Fibroblast of pulmonary artery (primary cell): ENCODE measurements around the gene COL8A1.
A peak's percentile ranks its signal among the peaks of the same experiment; 100 is the strongest.
"Not testable (repeated sequence)": the region's sequence is repeated elsewhere in the genome, so short reads cannot be mapped to it uniquely, and the experiment has no call there.

Experiments
- DNase-seq: peaks from one replicate; pipeline ENCODE4 v3.0.0-alpha.2; 2010; ENCODE audit warnings: low read depth
- H3K4me3 ChIP-seq: replicated peaks from 2 replicates; pipeline ENCODE4 v1.5.1; 2011; ENCODE audit warnings: low read depth, mild to moderate bottlenecking, control low read depth, low read length, moderate library complexity
- CTCF ChIP-seq: IDR thresholded peaks from 2 replicates; pipeline ENCODE4 v1.5.1; 2011; ENCODE audit warnings: mild to moderate bottlenecking, control low read depth, low read length, inconsistent platforms; ENCODE audit errors: missing control alignments

Gene COL8A1

GRCh38 chr3:99638167-99638948 lies at the start of gene COL8A1:
Gene COL8A1, plus strand, starts transcription at chr3:99638594. Its CDS starts 152,089 bp downstream, at chr3:99790683.
- no peak for TF ChIP-seq CTCF
- H3K4me3 ChIP-seq = peak within 1 kb of the TSS; percentile 72
- DNase-seq = peak; percentile 77

GRCh38 chr3:99589168-99589567 lies 49.2 kb upstream of the COL8A1 start:
- DNase-seq, H3K4me3 ChIP-seq: not testable (repeated sequence)

- TF ChIP-seq CTCF = no peak
- no peak for DNase-seq
- H3K4me3 ChIP-seq = no peak overlapping the region
Measured at GRCh38 chr3:99599894-99600293, 38.5 kb upstream of the COL8A1 start.

- no peak for TF ChIP-seq CTCF
- no peak overlapping the region for H3K4me3 ChIP-seq
- no peak for DNase-seq
Measured at GRCh38 chr3:99601515-99601914, 36.9 kb upstream of the COL8A1 start.

GRCh38 chr3:99602183-99602582 lies 36.2 kb upstream of the COL8A1 start:
- TF ChIP-seq CTCF = no peak
- no peak for DNase-seq
- H3K4me3 ChIP-seq = no peak overlapping the region

- H3K4me3 ChIP-seq = no peak overlapping the region
- no peak for DNase-seq
- no peak for TF ChIP-seq CTCF
Measured at GRCh38 chr3:99607151-99607550, 31.2 kb upstream of the COL8A1 start.

GRCh38 chr3:99614768-99615167 lies 23.6 kb upstream of the COL8A1 start:
- DNase-seq = no peak
- no peak overlapping the region for H3K4me3 ChIP-seq
- TF ChIP-seq CTCF = no peak
